ENCODE results near the gene PCK1. TPM values are rescaled to one million over a fixed set of nuclear protein-coding genes. Genes with fewer than 3 reads are reported as not detected.

PCK1 gene
- total RNA-seq, 1 experiment from 2014 or later: not detected

DNA sequence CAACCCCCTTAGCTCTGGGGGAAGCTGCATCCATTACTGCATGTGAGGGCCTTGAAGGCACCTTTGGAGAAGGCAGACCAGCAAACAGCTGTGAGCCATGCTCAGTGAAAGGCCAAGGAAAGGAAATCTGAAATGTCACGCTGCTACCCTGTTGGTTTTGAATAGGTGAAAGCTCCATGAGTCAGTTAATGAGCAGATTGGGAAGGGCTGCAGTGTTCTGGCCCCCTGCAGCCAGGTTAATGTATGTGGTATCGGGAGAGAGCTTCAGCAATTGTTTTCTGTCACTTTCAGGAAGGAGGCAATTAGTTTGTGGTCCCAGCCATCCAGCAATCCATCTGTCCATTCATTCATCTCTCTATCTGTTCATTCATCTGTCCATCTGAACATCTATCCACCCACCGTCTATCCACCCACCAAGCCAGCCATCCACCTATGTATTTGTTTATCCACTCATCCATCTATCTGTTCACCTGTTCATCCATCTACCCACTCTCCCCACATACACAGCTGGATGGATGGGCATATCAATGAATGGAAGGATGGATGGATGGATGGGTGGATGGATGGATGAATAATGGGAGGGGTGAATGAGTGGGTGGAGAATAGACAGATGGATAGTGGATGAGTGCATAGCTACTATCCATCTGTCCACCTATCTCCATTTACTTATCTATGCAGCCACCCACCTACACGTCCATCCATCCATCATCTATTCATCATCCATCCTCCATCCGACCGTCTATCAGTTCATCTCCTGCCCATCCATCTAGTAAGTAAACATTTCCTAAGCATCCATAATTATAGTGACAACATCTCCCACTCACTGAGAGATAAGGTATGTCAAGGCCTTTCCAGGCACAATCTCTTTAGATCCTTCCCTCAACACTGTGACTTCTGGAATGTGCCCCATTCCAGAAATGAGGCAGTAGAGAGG, 16.0 kb downstream of the PCK1 start:
- CTCF ChIA-PET: no interaction called here
- no peak overlapping the region for H3K4me2 ChIP-seq (ENCODE audit: low read length)
- no peak overlapping the region for H2AFZ ChIP-seq (ENCODE audit: low read length)
- H3K4me1 ChIP-seq (ENCODE audit: insufficient read depth, low read length): no peaks in the 10 kb centered on the region
- BruUV-seq (replicated peaks): no TSS peak
- POLR2A ChIA-PET (ENCODE audit: unreplicated experiment): no interaction called here
- peaks cover 99% of the 10 kb centered on the region for H3K27me3 ChIP-seq (ENCODE audit: low read length)
- no peak overlapping the region for H3K9ac ChIP-seq (ENCODE audit: low read length)
- no peaks in the 10 kb centered on the region for H3K36me3 ChIP-seq (ENCODE audit: low read depth, low read length)
- no peaks in the 10 kb centered on the region for H3K79me2 ChIP-seq (ENCODE audit: low read length)
- H3K9me2 ChIP-seq (replicated peaks; ENCODE audit: low read length): no peaks in the 10 kb centered on the region
- no peak overlapping the region for H3K27ac ChIP-seq (ENCODE audit: low read length)
- H3K9me3 ChIP-seq (ENCODE audit: low read length): no peaks in the 10 kb centered on the region
- no peaks in the 10 kb centered on the region for H4K20me1 ChIP-seq (ENCODE audit: low read length)
- TF ChIP-seq EZH2 (IDR thresholded peaks at IDR 0.05; ENCODE audit: low read length, unreplicated experiment): no peak
- TF ChIP-seq, protein P1, sequence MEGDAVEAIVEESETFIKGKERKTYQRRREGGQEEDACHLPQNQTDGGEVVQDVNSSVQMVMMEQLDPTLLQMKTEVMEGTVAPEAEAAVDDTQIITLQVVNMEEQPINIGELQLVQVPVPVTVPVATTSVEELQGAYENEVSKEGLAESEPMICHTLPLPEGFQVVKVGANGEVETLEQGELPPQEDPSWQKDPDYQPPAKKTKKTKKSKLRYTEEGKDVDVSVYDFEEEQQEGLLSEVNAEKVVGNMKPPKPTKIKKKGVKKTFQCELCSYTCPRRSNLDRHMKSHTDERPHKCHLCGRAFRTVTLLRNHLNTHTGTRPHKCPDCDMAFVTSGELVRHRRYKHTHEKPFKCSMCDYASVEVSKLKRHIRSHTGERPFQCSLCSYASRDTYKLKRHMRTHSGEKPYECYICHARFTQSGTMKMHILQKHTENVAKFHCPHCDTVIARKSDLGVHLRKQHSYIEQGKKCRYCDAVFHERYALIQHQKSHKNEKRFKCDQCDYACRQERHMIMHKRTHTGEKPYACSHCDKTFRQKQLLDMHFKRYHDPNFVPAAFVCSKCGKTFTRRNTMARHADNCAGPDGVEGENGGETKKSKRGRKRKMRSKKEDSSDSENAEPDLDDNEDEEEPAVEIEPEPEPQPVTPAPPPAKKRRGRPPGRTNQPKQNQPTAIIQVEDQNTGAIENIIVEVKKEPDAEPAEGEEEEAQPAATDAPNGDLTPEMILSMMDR (conservative IDR thresholded peaks at IDR 0.05; ENCODE audit: low read depth, low read length): no peak
- no peaks in the 10 kb centered on the region for H3F3A ChIP-seq (ENCODE audit: low read length, unreplicated experiment)
- DNase-seq (no peak), ATAC-seq (no peak)
- H3K4me3 ChIP-seq (ENCODE audit: low read length): no peak overlapping the region
- intact Hi-C loops (cut with micrococcal nuclease): no loop called here

GRCh38 chr20:57577679-57578475, 17.0 kb downstream of the PCK1 start:
- ChIA-PET CTCF (no interaction called here), POLR2A (ENCODE audit: unreplicated experiment) (no interaction called here)
- H3K4me3 ChIP-seq (ENCODE audit: low read length): no peak overlapping the region
- H3K27ac ChIP-seq (ENCODE audit: low read length): no peak overlapping the region
- H3K79me2 ChIP-seq (ENCODE audit: low read length): no peaks in the 10 kb centered on the region
- peaks cover 90% of the 10 kb centered on the region for H3K27me3 ChIP-seq (ENCODE audit: low read length)
- no peak for ATAC-seq
- H3F3A ChIP-seq (ENCODE audit: low read length, unreplicated experiment): no peaks in the 10 kb centered on the region
- no peaks in the 10 kb centered on the region for H3K9me3 ChIP-seq (ENCODE audit: low read length)
- no peaks in the 10 kb centered on the region for H3K9me2 ChIP-seq (replicated peaks; ENCODE audit: low read length)
- no TSS peak for BruUV-seq (replicated peaks)
- H3K36me3 ChIP-seq (ENCODE audit: low read depth, low read length): no peaks in the 10 kb centered on the region
- no peak overlapping the region for H3K9ac ChIP-seq (ENCODE audit: low read length)
- no peak overlapping the region for H2AFZ ChIP-seq (ENCODE audit: low read length)
- TF ChIP-seq EZH2phosphoT487 (IDR thresholded peaks at IDR 0.05; ENCODE audit: borderline replicate concordance, low read length): no peak
- TF ChIP-seq, protein P1 (conservative IDR thresholded peaks at IDR 0.05; ENCODE audit: low read depth, low read length): no peak
- no peak for TF ChIP-seq EZH2 (IDR thresholded peaks at IDR 0.05; ENCODE audit: low read length, unreplicated experiment)
- no peaks in the 10 kb centered on the region for H4K20me1 ChIP-seq (ENCODE audit: low read length)
- H3K4me2 ChIP-seq (ENCODE audit: low read length): no peak overlapping the region
- intact Hi-C loops (cut with micrococcal nuclease): no loop called here
- no peak for DNase-seq
- H3K4me1 ChIP-seq (ENCODE audit: insufficient read depth, low read length): peaks cover 8% of the 10 kb centered on the region
